Renal cortex interstitium (tissue), 11 donors: ENCODE measurements around the gene FOXN3. TPM values are rescaled to one million over a fixed set of nuclear protein-coding genes. Genes with fewer than 3 reads are reported as not detected.
A peak's percentile ranks its signal among the peaks of the same experiment; 100 is the strongest.

ENCODE experiments used
- DNase-seq, 11 donors: peaks; one replicate each; pipeline ENCODE4 v3.0.0-alpha.2; 2013; ENCODE audit warnings: low read depth in 9 of 11, low spot score in 4 of 11; ENCODE audit errors: extremely low read depth in 1 of 11
- polyA plus RNA-seq, 3 donors: library from polyadenylated mRNA; unstranded; fragments of 120-200 nt; gene quantifications; one replicate each; pipeline ENCODE4 v1.2.1, GENCODE V29; 2013; ENCODE audit not compliant: insufficient read length in 3 of 3

FOXN3 gene
- polyA plus RNA-seq, 3 donors: 30.8 to 32.3 (median 31.1) TPM

GRCh38 chr14:89371585-89372511 is 45.2 kb downstream of the FOXN3 start:
- DNase-seq: no peak

GRCh38 chr14:89370781-89371180 is 46.3 kb downstream of the FOXN3 start:
- no peak for DNase-seq

GRCh38 chr14:89370381-89370780 is 46.7 kb downstream of the FOXN3 start:
- no peak for DNase-seq

- DNase-seq: no peak
Measured at GRCh38 chr14:89369656-89370055, 47.4 kb downstream of the FOXN3 start.

- DNase-seq: no peak
Measured at GRCh38 chr14:89368490-89369477, 48.2 kb downstream of the FOXN3 start.

- no peak for DNase-seq
Measured at GRCh38 chr14:89367779-89368120, 49.3 kb downstream of the FOXN3 start.

GRCh38 chr14:89366864-89367778 is 49.9 kb downstream of the FOXN3 start:
- DNase-seq: no peak

- DNase-seq: peak in 4 of 11 donors; percentile 35 to 55 (median 44)
Measured at GRCh38 chr14:89365061-89365801, 51.8 kb downstream of the FOXN3 start.

GRCh38 chr14:89364316-89364715 is 52.7 kb downstream of the FOXN3 start:
- DNase-seq: no peak

GRCh38 chr14:89360277-89360676 is 56.8 kb downstream of the FOXN3 start:
- no peak for DNase-seq

- DNase-seq: no peak
Measured at GRCh38 chr14:89359477-89360222, 57.4 kb downstream of the FOXN3 start.

GRCh38 chr14:89357655-89358297 is 59.3 kb downstream of the FOXN3 start:
- no peak for DNase-seq

- DNase-seq: no peak
Measured at GRCh38 chr14:89356927-89357326, 60.1 kb downstream of the FOXN3 start.

GRCh38 chr14:89356496-89356895 is 60.5 kb downstream of the FOXN3 start:
- DNase-seq: no peak

- no peak for DNase-seq
Measured at GRCh38 chr14:89353766-89354113, 63.3 kb downstream of the FOXN3 start.

- DNase-seq: no peak
Measured at GRCh38 chr14:89352976-89353765, 63.9 kb downstream of the FOXN3 start.
